Natural killer cell treated with Interleukin-12 subunit alpha and Interleukin-12 subunit beta and Interleukin-15 and Interleukin-18, amount 100 ng/mL, for 72 hours (primary cell): ENCODE measurements around the gene ZNF763. TPM values are rescaled to one million over a fixed set of nuclear protein-coding genes. Genes with fewer than 3 reads are reported as not detected.
"Not testable (repeated sequence)": the region's sequence is repeated elsewhere in the genome, so short reads cannot be mapped to it uniquely, and the experiment has no call there.

ENCODE experiments used
- ATAC-seq, 2 donors: fragments of 150-1000 bp; cut with Tn5 transposase in 1 of 2; sonication (Bioruptor Pico), chemical (Tn5 transposase) in 1 of 2; 2 replicates each; pipeline ENCODE4 v1.10.0; 2021
- DNase-seq: peaks from one replicate; pipeline ENCODE4 v3.0.0; 2022; ENCODE audit warnings: low spot score
- H3K27ac Mint-ChIP-seq, 2 donors: 1 replicate in 1 of 2; 2 replicates in 1 of 2; pipeline ENCODE4 v1.8.0; 2022; ENCODE audit warnings: mixed read lengths in 2 of 2, mild to moderate bottlenecking in 1 of 2, moderate library complexity in 1 of 2
- H3K27me3 Mint-ChIP-seq, 2 donors: 1 replicate in 1 of 2; 2 replicates in 1 of 2; pipeline ENCODE4 v1.8.0; 2022; ENCODE audit warnings: mixed read lengths in 2 of 2
- H3K36me3 Mint-ChIP-seq: one replicate; pipeline ENCODE4 v1.8.0; 2022; ENCODE audit warnings: mixed read lengths
- H3K4me1 Mint-ChIP-seq, 2 donors: 1 replicate in 1 of 2; 2 replicates in 1 of 2; pipeline ENCODE4 v1.8.0; 2022; ENCODE audit warnings: low read depth in 2 of 2, mixed read lengths in 2 of 2, mild to moderate bottlenecking in 1 of 2
- H3K4me3 Mint-ChIP-seq: one replicate; pipeline ENCODE4 v1.8.0; 2022; ENCODE audit warnings: mixed read lengths
- H3K9me3 Mint-ChIP-seq: 2 replicates; pipeline ENCODE4 v1.8.0; 2022; ENCODE audit warnings: mixed read lengths
- total RNA-seq, 2 donors: library from RNA; stranded (reverse); gene quantifications; one replicate each; pipeline ENCODE4 v1.2.3, GENCODE V29; 2022

Gene ZNF763
- total RNA-seq, 2 donors from 2014 or later, result 2.9 to 4.0 TPM

DNA sequence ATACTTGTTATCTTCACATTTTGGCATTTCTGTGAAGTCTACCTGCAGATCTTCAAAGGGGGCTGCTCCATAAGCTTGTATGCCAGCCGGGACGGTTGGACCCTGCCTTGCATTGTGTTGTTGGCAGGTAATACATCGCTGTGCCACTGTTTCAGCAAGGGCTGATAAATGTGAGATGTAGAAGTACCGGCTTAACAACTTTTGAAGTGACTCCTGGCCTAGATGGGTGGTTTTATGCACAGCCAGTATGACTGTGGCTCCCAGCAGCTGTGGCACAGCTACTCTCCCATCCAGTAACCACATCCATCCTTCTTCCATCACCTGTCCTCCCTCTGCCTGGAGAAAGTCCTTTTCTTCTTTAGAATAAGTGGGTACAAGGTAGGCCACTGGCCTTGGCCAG, 20.2 kb upstream of the ZNF763 start:
- Mint-ChIP-seq H3K27ac (no peak overlapping the region), H3K4me3 (no peak overlapping the region), H3K4me1 (peaks cover 0 to 9% of the 10 kb centered on the region in 2 donors), H3K27me3 (no peaks in the 10 kb centered on the region), H3K36me3 (peaks cover 89% of the 10 kb centered on the region), H3K9me3 (peaks cover 30% of the 10 kb centered on the region)
- no peak for ATAC-seq
- DNase-seq, result no peak

DNA sequence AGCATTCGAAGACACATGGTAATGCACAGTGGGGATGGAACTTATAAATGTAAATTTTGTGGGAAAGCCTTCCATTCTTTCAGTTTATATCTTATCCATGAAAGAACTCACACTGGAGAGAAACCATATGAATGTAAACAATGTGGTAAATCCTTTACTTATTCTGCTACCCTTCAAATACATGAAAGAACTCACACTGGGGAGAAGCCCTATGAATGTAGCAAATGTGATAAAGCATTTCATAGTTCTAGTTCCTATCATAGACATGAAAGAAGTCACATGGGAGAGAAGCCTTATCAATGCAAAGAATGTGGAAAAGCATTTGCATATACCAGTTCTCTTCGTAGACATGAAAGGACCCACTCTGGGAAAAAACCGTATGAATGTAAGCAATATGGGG, 16.2 kb upstream of the ZNF763 start:
- Mint-ChIP-seq H3K4me1 (peaks cover 0 to 2% of the 10 kb centered on the region in 2 donors), H3K4me3 (no peak overlapping the region), H3K27ac (no peak overlapping the region), H3K36me3 (peaks cover 91% of the 10 kb centered on the region), H3K27me3 (no peaks in the 10 kb centered on the region), H3K9me3 (peaks cover 22% of the 10 kb centered on the region)
- DNase-seq (no peak), ATAC-seq (no peak)

DNA sequence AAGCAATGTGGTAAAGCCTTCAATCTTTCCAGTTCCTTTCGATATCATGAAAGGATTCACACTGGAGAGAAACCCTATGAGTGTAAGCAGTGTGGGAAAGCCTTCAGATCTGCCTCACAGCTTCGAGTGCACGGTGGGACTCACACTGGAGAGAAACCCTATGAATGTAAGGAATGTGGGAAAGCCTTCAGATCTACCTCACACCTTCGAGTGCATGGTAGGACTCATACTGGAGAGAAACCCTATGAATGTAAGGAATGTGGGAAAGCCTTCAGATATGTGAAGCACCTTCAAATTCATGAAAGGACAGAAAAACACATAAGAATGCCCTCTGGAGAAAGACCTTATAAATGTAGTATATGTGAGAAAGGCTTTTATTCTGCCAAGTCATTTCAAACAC, 15.6 kb upstream of the ZNF763 start:
- ATAC-seq (no peak), DNase-seq (no peak)
- H3K4me1 Mint-ChIP-seq, result peaks cover 0 to 2% of the 10 kb centered on the region in 2 donors
- peaks cover 91% of the 10 kb centered on the region for H3K36me3 Mint-ChIP-seq
- H3K27ac Mint-ChIP-seq, result peak overlapping the region in 1 of 2 donors; percentile 17
- peaks cover 21% of the 10 kb centered on the region for H3K9me3 Mint-ChIP-seq
- no peak overlapping the region for H3K4me3 Mint-ChIP-seq
- H3K27me3 Mint-ChIP-seq, result no peaks in the 10 kb centered on the region

DNA sequence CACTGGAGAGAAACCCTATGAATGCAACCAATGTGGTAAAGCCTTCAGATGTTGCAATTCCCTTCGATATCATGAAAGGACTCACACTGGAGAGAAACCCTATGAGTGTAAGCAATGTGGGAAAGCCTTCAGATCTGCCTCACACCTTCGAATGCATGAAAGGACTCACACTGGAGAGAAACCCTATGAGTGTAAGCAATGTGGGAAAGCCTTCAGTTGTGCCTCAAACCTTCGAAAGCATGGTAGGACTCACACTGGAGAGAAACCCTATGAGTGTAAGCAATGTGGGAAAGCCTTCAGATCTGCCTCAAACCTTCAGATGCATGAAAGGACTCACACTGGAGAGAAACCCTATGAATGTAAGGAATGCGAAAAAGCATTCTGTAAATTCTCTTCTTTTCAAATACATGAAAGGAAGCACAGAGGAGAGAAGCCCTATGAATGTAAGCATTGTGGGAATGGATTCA, 15.2 kb upstream of the ZNF763 start:
- Mint-ChIP-seq H3K9me3 (peaks cover 19% of the 10 kb centered on the region), H3K27ac (peak overlapping the region in 1 of 2 donors; percentile 17), H3K36me3 (peaks cover 87% of the 10 kb centered on the region)
- not testable (repeated sequence) for H3K4me1 Mint-ChIP-seq, DNase-seq, ATAC-seq, H3K27me3 Mint-ChIP-seq, H3K4me3 Mint-ChIP-seq

DNA sequence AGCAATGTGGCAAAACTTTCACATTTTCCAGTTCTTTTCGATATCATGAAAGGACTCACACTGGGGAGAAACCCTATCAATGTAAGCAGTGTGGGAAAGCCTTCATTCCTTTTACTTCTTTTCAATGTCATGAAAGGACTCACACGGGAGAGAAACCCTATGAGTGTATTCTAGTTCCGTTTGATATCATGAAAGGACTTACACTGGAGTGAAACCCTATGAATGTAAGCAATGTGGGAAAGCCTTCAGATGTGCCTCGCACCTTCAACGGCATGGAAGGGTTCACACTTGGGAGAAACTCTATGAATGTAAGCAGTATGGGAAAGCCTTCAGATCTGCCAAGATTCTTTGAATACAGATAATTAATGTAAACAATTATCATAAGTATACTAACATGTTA, 14.5 kb upstream of the ZNF763 start:
- ATAC-seq (no peak), DNase-seq (no peak)
- Mint-ChIP-seq H3K36me3 (peaks cover 82% of the 10 kb centered on the region), H3K4me3 (no peak overlapping the region), H3K27me3 (no peaks in the 10 kb centered on the region), H3K27ac (peak overlapping the region in 1 of 2 donors; percentile 17), H3K9me3 (peaks cover 16% of the 10 kb centered on the region), H3K4me1 (peaks cover 0 to under 1% of the 10 kb centered on the region in 2 donors)

DNA sequence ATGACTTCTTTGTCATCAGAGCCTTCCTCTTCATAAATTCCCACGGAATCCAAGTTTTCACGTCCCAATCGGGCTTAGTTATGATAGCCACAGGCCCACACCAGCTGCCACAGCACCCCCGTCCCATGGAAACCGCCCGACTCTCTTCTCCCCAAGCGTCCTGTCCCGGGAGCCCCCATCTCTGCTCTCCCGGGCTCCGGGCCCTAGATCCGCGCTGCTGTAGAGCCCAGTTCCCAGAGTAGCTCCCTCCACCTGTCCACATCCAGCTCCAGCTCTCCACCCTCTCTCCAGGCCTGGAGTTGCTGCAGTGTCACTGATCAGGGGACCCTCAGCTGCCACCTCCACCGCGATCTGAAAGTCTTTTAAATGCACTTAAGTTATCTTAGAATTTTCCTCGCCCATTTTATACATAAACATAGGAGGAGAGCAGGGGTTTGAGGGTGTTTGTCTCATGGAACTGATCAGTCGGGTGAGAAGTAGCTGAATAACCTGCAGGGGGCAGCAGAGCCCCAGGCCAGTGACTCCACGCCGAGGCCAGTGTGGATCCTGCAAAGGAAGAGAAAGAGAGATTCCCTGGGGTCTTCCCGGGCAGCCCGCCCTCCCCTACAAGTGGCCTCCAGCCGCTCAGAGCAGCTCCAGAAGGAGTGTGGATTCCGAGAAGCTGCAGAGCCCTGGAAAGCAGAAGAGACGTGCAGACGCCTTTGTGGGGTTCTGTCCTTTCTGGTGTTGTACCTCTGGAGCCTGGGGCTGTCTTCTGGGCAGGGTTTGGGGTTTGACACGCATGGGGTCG, 1.1 kb upstream of the ZNF763 start:
- ATAC-seq (peak; percentile 34 to 60), DNase-seq (peak; percentile 71)
- Mint-ChIP-seq H3K9me3 (no peaks in the 10 kb centered on the region), H3K27me3 (no peaks in the 10 kb centered on the region), H3K4me1 (peaks cover 21% of the 10 kb centered on the region in 2 donors), H3K27ac (peak overlapping the region; percentile 82 to 87), H3K4me3 (peak overlapping the region; percentile 88), H3K36me3 (peaks cover 6% of the 10 kb centered on the region)

DNA sequence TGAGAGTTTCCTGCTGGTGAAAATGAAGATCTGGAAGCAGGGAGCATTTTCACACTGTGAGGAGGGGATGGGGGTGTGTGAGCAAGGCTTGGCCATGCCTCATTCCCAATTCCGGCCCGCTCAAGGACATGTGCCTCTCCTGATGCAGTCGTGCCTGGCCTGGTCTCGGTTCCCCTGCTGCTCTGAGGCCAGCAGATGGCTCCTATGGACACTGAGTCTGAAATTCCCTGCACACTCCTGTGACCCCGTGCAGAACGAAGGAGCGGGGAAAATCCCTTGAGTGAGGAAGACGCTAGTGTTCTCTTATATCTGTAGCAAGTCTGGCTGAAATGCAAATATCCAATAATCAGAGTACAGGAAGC, 363 bp upstream of the ZNF763 start:
- DNase-seq (no peak), ATAC-seq (peak in 1 of 2 donors; percentile 66)
- H3K27me3 Mint-ChIP-seq, result no peaks in the 10 kb centered on the region
- H3K9me3 Mint-ChIP-seq, result no peaks in the 10 kb centered on the region
- H3K27ac Mint-ChIP-seq, result peak overlapping the region; percentile 82 to 87
- H3K4me3 Mint-ChIP-seq, result peak overlapping the region; percentile 88
- peaks cover 21% of the 10 kb centered on the region in 2 donors for H3K4me1 Mint-ChIP-seq
- H3K36me3 Mint-ChIP-seq, result peaks cover 6% of the 10 kb centered on the region

DNA sequence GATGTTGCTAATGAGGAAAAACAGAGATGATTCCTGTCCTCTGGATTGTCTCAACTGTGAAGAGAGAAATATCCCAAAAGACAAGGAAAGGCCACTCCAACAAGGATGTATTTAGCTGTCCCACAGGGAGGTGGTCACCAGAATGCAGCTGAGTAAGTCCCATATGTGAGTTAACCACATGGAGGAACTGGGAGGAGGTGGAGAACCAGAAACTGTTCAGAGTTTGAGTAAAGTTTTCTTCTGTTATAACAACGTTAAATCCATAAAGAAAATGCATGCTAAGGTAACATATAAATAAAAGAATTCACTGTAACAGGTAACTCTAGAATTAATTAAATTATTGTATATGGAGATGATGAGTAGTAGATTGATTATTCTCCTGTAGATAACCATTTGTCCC, 5.3 kb downstream of the ZNF763 start:
- Mint-ChIP-seq H3K9me3 (no peaks in the 10 kb centered on the region), H3K36me3 (no peaks in the 10 kb centered on the region), H3K4me1 (peaks cover 11% of the 10 kb centered on the region in 2 donors), H3K27ac (no peak overlapping the region), H3K4me3 (no peak overlapping the region), H3K27me3 (no peaks in the 10 kb centered on the region)
- no peak for DNase-seq
- no peak for ATAC-seq

DNA sequence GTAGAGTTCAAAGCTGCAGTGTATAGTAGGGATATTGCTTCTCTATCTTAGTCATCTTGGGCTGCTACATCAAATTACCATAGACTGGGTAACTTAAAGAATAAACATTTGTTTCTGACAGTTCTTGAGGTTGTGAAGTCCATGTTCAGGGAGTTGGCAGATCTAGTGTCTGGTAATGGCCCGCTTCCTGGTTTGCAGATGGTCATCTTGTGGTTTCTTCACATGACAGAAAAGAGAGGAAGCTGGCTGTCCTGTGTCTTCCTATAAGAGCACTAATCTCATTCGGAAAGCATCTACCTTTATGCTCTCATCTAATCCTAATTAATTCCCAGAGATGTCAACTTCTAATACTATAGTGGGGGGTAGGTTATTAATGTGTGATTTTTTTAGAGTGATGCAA, 6.2 kb downstream of the ZNF763 start:
- ATAC-seq (no peak), DNase-seq (no peak)
- H3K27ac Mint-ChIP-seq, result no peak overlapping the region
- H3K36me3 Mint-ChIP-seq, result no peaks in the 10 kb centered on the region
- peaks cover 5% of the 10 kb centered on the region in 2 donors for H3K4me1 Mint-ChIP-seq
- H3K9me3 Mint-ChIP-seq, result no peaks in the 10 kb centered on the region
- H3K27me3 Mint-ChIP-seq, result no peaks in the 10 kb centered on the region
- H3K4me3 Mint-ChIP-seq, result no peak overlapping the region

DNA sequence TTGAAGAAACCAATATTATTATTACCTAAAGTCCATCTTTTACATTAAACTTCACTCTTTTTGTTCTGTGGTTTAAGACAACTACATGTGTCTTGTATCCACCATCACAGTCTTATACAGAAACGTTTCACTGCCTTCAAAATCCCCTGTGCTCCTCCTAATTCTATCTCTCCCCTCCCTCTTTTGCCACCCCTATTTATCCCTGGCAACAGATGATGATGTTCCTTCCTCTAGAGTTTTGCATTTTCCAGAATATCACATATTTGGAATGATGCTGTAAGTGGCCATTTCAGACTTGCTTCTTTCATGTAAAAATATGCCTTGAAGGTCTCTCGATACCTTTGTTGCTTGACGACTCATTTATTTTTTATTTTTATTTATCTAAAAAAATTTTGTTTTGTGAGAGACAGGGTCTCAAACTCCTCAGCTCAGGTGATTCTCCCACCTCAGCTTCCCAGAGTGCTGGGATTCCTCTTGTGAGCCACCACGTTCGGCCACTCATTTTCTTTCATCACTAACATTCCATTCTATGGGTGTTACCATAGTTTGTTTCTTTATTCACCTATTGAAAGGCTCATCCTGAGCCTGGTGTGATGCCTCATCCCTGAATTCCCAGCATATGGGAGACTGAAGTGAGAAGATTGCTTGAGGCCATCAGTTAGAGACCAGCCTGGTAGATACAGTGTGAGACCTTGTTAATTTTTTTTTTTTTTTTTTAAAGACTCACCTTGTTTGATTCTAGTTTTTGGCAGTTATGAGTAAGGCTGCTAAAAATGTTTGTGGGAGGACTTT, 8.4 kb downstream of the ZNF763 start:
- H3K9me3 Mint-ChIP-seq, result peaks cover 2% of the 10 kb centered on the region
- no peak overlapping the region for H3K27ac Mint-ChIP-seq
- no peak overlapping the region for H3K4me3 Mint-ChIP-seq
- ATAC-seq (no peak), DNase-seq (no peak)
- H3K4me1 Mint-ChIP-seq, result peaks cover 4 to 5% of the 10 kb centered on the region in 2 donors
- no peaks in the 10 kb centered on the region for H3K27me3 Mint-ChIP-seq
- H3K36me3 Mint-ChIP-seq, result peaks cover 15% of the 10 kb centered on the region

DNA sequence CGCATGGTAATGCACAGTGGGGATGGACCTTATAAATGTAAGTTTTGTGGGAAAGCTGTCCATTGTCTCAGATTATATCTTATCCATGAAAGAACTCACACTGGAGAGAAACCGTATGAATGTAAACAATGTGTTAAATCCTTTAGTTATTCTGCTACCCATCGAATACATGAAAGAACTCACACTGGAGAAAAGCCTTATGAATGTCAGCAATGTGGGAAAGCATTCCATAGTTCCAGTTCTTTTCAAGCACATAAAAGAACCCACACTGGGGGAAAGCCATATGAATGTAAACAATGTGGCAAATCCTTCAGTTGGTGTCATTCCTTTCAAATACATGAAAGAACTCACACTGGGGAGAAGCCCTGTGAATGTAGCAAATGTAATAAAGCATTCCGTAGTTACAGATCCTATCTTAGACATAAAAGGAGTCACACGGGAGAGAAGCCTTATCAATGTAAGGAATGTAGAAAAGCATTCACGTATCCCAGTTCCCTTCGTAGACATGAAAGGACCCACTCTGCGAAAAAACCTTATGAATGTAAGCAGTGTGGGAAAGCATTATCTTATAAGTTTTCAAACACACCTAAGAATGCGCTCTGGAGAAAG, 13.8 kb downstream of the ZNF763 start:
- no peaks in the 10 kb centered on the region for H3K4me1 Mint-ChIP-seq
- no peak overlapping the region for H3K4me3 Mint-ChIP-seq
- H3K27me3 Mint-ChIP-seq, result no peaks in the 10 kb centered on the region
- H3K36me3 Mint-ChIP-seq, result peaks cover 38% of the 10 kb centered on the region
- H3K27ac Mint-ChIP-seq, result no peak overlapping the region
- peaks cover 25% of the 10 kb centered on the region for H3K9me3 Mint-ChIP-seq
- DNase-seq (no peak), ATAC-seq (no peak)

DNA sequence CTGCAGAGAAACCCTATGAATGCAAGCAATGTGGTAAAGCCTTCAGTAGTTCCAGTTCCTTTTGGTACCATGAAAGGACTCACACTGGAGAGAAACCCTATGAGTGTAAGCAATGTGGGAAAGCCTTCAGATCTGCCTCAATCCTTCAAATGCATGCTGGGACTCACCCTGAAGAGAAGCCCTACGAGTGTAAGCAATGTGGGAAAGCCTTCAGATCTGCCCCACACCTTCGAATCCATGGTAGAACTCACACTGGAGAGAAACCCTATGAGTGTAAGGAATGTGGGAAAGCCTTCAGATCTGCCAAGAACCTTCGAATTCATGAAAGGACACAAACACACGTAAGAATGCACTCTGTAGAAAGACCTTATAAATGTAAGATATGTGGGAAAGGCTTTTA, 14.7 kb downstream of the ZNF763 start:
- peaks cover 25% of the 10 kb centered on the region for H3K9me3 Mint-ChIP-seq
- DNase-seq (no peak), ATAC-seq (no peak)
- no peak overlapping the region for H3K27ac Mint-ChIP-seq
- H3K36me3 Mint-ChIP-seq, result peaks cover 38% of the 10 kb centered on the region
- no peaks in the 10 kb centered on the region for H3K27me3 Mint-ChIP-seq
- no peaks in the 10 kb centered on the region for H3K4me1 Mint-ChIP-seq
- H3K4me3 Mint-ChIP-seq, result no peak overlapping the region

DNA sequence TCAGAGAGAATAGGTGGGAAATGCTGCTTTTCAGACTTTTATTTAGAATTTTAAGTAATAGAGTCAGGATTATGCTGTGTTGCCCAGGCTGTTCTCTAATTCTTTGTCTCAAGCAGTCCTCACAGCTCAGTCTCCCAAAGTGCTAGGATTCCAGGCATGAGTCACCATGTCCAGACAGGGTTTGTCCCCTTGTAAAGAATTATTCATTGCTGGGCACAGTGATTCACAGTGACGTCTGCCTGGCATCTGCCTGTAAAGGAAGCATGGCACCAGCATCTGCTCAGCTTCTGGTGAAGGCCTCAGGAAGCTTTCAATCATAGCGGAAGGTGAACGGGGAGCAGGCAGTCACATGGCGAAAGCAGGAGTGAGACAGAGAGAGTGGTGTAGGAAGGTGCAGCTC, 17.7 kb downstream of the ZNF763 start:
- H3K27me3 Mint-ChIP-seq, result no peaks in the 10 kb centered on the region
- peaks cover 25% of the 10 kb centered on the region for H3K9me3 Mint-ChIP-seq
- peaks cover 31% of the 10 kb centered on the region for H3K36me3 Mint-ChIP-seq
- no peak overlapping the region for H3K4me3 Mint-ChIP-seq
- DNase-seq, result no peak
- no peak for ATAC-seq
- H3K27ac Mint-ChIP-seq, result no peak overlapping the region
- H3K4me1 Mint-ChIP-seq, result no peaks in the 10 kb centered on the region

DNA sequence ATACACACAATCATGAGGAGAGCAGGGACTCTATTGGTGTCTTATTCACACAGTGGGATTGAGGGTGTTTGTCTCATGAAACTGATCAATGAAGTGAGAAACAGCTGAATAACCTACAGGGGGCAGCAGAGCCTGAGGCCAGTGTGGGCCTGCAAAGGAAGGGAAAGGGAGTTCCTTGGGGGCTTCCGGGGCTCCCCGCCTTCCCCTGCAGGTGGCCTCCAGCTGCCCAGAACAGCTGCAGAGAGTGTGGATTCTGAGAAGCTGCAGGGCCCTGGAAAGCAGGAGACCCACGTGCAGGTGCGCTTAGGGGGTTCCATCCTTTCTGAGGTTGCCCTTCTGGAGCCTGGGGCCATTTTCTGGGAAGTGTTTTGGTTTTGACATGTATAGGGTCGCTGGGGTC, 20.1 kb downstream of the ZNF763 start:
- Mint-ChIP-seq H3K4me3 (no peak overlapping the region), H3K27ac (no peak overlapping the region), H3K36me3 (peaks cover 6% of the 10 kb centered on the region), H3K4me1 (peaks cover 7 to 9% of the 10 kb centered on the region in 2 donors), H3K27me3 (no peaks in the 10 kb centered on the region), H3K9me3 (peaks cover 7% of the 10 kb centered on the region)
- DNase-seq (no peak), ATAC-seq (no peak)
